ENCODE results near the gene ZBTB20.
A peak's percentile ranks its signal among the peaks of the same experiment; 100 is the strongest.

ZBTB20 gene

DNA sequence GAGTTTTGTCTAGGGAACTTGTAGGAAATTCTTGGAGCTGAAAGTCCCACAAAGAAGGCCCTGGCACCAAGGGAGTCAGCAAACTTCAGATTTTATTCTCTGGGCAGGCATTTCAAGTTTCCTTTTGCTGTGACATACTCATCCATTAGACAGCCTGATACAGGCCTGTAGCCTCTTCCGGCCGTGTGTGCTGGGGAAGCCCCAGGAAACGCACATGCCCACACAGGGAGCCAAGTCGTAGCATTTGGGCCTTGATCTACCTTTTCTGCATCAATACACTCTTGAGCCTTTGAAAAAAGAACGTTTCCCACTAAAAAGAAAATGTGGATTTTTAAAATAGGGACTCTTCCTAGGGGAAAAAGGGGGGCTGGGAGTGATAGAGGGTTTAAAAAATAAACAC is 838.3 kb downstream of the ZBTB20 start:
- peak; percentile 66 to 67 for DNase-seq

DNA sequence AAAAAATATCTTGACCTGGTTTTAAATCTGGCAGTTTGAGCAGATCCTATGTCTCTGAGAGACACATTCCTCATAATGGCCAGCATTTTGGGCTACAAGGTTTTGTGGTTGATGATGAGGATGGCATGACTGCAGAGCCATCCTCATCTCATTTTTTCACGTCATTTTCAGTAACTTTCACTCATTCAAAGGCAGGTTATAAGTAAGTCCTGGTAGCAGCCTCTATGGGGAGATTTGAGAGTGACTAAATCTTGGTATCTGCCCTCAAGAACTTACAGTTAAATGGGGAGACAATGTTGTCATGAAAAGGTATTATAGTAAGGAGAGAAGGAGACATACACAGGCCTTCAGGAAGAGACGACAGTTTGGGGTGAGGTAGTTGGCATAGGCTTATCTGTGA is 838.7 kb downstream of the ZBTB20 start:
- no peak for DNase-seq

DNA sequence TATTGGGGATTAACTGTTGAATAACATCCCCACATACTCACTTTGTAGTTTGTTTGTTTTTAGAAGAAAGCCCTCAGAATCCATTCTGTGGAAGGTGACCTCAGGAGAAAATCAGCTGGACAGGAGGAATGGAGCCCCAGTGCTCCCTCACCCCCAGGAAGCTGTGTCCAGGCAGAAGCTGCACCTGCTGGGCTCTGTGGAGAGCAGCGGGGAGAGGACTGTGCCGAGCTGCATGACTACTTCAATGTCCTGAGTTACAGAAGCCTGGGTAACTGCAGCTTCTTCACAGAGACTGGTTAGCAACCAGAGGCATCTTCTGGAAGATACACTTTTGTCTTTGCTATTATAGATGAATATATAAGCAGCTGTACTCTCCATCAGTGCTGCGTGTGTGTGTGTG is 839.3 kb downstream of the ZBTB20 start:
- no peak for DNase-seq

DNA sequence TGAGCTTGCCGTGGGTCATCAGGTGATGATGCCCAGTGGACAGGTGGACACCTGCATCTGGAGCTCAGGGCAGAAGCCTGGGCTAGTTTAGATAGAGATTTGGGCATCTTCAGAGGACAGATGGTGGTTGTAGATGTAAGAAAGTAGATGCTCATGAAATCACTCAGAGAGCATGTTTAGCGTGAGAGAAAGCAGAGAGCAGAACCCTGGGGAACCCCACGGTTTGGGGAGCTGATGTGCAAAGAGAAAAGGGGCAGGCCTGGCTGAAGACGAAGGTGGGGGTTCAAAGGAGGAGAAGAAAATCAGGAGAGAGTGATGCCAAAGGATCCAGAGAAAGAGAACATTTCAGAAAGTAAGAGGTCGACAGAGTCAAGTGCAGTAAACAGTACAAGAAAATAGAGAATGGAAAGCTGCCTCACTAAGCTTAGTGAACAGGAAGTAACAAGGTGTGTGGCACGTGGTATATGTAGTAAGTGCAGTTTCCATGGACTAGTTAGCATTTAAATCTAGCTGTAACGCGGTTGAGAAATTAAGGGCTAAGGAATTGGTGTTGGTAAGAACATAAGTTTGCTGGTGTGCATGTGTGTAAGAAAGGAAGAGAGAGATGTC is 839.8 kb downstream of the ZBTB20 start:
- no peak for DNase-seq

DNA sequence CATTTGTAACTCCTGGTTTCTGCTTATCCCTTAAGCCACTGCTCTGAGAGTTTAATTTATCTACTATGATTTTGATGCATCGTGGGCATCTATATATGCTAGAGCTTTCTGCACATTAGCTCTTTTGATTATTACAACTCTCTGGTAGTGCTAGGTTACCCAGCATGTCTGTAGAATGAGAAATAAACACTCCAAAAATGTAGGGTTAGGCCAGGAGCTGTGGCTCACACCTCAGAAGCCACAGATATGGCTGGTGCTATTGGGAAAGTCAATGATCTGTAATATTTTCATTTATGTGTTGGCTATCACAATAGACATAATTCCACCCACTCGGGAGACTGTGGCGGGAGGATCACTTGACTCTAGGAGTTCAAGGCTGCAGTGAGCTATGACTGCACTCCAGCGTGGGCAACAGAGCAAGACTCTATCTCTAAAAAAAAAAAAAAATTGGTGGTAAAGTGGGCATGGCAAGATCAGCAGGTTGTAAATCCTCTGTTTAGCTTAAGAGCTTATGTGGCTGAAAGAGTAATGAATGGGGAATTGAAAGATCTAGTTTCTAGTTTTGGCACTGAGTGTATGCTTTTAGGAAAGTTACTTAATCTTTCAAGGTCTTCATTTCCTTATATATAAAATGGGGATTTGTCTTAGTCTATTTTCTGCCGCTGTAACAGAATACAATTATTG is 847.0 kb downstream of the ZBTB20 start:
- DNase-seq: no peak

DNA sequence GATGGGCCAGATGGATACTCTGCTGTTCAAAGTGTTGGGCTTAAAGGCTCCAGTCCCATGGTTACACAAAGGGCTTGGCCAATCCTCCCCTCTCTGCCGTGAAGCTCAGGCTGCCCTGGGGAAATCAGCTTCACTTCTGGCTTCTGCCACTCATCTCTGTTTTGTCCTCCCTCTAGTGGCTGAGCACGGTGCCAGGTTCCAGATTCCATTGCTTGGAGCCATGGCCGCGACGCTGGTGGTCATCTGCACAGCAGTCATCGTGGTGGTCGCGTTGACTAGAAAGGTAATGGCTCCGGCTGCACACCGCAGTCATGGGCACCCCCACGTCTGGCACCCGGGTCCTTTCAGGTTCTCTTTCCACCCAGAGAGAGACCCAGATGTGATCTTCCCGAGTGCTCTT is 847.7 kb downstream of the ZBTB20 start:
- DNase-seq: peak; percentile 38 to 44

DNA sequence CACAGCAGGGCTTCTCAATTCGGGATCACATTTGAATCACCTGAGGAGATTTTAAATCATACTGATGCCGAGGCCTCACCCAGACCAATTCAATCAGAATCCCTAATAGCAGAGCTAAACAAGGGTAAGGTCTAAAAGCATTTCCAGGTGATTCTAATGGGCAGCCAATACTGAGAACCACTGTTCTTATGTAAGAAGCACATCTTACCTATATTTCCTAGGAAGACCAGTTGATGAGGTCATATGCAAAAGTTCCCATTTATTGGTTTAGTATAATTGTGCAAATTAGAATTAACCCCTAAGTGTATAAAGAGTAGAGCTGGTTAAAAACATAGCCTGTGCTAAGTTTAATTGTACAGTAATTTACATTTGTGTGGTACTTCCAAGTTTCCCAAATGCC is 851.1 kb downstream of the ZBTB20 start:
- no peak for DNase-seq

DNA sequence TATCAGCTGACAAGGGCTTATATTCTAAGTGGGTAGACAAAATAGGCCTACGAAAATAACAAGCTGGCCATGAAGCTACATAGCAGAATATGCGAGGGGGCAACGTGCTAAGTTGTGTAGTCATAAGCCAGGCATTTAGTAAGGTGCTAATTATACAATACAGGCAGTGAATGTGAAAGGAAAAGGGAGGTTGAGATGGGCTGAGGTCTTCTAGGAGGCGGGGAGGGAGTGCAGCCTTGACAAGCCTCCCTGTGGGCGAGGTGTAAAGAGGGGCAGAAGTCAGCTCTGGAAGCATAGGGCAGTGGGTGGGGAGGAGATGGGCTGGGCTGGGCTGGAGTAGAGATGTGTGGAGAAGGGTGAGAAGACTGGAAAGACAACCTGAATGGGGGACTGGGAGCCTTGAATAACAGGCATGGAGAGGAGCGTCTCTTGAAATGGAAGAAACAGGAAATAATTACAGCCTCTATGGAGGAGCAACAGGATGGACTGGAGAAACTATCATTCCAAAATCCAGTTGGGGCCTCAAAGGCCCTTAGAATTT is 852.1 kb downstream of the ZBTB20 start:
- no peak for DNase-seq

DNA sequence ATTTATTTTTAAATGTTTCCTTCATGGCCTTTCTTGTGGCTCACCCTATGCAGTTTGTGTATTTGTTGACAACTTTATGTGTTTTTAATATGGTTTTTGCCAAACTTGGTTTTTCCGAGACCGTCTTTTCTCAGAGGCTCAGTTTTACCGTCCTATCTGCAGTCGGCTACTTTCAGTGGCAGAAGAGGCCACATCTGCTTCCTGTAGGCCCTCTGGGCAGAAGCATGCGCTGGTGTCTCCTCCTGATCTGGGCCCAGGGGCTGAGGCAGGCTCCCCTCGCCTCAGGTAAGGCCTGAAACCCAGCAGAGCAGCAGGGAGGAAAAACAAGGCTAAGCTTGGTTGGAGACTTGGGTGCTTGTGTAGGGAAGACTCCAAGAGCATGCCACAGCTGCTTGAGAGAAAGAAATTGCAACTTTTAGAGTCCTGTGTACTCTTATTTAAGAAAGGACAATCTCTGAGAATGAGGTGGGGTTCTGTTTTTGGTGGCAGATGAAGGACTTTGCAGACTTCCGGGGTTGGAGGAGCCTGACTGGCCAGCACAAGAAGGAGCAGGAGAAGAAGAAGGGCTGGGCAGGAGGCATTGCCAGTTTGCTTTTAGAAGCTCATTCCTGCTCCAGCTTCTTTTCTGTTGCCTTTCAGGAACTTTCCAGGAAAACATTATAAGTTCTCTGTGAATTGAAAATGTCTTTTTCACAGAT is 853.1 kb downstream of the ZBTB20 start, which contains the start of gene TIGIT:
TIGIT (plus strand) TSS at position 191 of the 698 bp plus-strand sequence; CDS start at position 225, 34 bp downstream.
- no peak for DNase-seq

DNA sequence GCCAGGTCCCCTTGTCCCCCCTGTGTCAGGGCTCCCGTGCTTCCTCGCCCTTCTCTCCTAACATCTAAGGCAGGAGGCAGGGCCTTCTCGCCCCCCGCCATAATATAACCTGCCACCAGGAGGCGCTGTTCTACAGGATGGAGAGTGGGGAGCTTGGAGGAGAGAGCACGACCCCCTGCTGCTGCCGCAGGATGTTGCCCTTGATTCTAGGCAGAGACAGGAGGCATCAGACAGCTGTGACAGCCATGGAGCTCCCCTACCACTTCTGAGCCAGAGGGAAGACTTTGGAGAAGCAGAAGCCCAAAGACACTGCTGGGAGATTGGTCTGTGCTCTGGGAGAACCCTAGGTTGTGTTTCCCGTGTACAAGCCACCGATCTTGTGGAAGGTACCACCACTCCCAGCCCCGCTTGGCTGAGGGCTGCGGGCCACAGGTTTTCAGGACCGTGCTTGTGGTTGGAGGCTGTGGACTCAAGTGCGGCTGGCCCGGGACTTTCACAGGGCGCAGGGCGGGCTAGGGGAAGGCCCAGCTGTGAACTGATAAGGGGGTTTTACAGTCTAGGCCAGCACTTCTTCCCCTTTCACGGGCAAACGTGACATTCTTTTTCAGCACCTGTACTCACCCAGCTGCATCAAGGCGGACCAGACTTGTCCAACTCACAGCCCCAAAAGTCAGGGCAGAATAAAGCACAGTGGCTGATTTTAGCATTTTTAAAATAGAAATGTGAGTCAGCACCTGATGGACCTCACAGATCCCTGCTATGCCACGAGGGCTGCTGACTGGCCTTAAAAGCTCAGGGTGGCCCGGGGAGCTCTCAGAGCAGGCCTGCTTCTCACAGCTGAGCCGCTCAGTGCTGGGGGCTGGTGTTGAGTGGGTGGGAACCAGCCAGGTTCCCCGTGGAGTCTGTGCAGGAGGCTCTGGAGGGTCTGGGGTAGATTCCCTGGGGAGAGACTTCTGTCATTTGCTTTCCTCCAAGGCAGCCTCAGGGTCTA is 855.9 kb downstream of the ZBTB20 start:
- peak; percentile 84 to 94 for DNase-seq

DNA sequence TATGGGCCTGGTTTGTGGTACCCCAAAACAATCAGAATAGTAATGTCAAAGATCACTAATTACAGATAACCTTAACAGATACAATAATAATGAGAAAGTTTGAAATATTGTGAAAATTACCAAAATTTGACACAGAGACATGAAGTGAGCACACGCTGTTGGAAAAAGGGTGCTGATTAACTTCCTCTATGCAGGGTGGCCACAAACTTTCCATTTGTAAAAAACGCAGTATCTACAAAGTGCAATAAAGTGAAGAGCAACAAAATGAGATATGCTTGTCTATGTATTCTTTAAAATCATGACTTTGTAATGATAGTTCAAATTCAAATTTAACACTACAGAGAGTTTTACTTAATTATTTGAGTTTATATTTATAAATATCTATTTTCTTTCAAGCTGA is 860.8 kb downstream of the ZBTB20 start:
- DNase-seq: no peak

DNA sequence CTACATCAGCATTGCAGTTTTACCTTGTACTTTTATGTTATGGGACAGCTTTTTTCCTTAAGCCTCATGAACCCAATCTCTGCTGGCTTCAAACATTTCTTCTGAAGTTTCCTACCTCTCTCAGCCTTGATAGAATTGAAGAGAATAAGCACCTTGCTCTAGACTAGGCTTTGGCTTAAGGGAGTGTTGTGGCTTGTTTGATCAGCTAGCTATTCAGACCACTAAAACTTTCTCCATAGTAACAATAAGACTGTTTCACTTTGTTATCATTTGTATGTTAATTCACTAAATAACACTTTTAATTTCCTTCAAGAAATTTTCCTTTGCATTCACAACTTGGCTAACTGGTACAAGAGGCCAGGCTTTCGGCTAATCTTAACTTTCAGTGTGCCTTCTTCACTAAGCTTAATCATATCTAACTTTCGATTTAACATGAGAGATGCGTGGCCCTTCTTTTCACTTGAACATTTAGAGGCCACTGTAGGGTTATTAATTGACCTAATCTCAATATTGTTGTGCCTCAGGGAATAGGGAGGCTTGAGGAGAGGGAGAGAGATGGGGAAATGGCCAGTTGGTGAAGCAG is 861.3 kb downstream of the ZBTB20 start:
- no peak for DNase-seq

DNA sequence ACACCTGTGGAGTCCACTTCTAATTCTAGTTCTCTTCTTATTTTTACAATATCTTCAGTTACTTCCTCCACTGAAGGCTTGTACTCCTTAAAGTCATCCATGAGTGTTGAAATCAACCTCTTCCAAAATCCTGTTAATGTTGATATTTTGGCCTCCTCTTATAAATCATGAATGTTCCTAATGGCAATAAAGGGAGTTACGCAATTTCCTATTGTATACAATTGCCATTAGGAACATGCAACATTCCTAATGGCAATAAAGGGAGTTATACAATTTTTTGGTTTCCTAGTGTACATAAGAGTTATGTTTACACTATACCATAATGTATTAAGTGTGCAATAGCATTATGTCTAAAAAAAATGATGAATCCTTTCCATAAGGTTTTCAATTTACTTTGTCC is 862.4 kb downstream of the ZBTB20 start:
- DNase-seq: no peak
